CD4-positive, alpha-beta T cell treated with Interleukin-15 for 1 hour (primary cell): ENCODE data around the gene CLCF1.
A peak's percentile ranks its signal among the peaks of the same experiment; 100 is the strongest.
"Not testable (repeated sequence)": the region's sequence is repeated elsewhere in the genome, so short reads cannot be mapped to it uniquely, and the experiment has no call there.

ENCODE experiments used
- DNase-seq: peaks from one replicate; pipeline ENCODE4 v3.0.0-alpha.2; 2020

CLCF1 gene

DNA sequence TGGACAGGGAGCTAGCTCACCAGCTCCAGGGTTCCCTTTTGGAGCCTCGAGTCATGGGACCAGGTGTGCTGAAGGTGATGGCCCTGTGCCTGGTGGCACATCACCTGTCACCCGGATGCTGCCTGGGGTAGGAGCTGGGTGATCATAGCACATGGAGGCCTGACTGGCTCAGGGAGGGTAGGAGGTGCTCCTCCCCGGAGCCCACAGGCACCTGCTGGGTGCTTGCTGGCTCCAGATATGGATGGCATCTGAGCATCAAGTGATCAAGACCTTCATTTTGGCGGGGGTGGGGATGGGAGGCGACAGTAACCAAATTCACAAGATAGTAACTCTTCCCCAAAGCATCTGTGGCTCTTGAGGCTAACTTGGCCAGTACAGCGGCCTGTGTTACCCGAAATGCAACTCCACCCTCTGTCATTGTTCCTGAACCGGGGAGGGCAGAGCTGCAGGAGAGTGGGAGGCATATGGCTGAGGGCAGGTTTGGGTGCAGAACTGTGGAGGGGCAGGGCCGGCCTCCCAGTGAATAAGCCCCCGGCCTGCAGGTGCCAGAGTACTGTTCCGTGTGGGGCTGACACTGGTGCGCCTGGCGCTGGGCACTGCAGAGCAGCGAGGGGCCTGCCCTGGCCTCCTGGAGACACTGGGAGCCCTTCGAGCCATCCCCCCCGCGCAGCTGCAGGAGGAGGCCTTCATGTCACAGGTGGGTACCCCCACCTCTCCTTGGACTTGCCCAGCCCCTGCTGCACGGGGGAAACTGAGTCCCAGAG lies 35.2 kb upstream of the CLCF1 start:
- DNase-seq = no peak

DNA sequence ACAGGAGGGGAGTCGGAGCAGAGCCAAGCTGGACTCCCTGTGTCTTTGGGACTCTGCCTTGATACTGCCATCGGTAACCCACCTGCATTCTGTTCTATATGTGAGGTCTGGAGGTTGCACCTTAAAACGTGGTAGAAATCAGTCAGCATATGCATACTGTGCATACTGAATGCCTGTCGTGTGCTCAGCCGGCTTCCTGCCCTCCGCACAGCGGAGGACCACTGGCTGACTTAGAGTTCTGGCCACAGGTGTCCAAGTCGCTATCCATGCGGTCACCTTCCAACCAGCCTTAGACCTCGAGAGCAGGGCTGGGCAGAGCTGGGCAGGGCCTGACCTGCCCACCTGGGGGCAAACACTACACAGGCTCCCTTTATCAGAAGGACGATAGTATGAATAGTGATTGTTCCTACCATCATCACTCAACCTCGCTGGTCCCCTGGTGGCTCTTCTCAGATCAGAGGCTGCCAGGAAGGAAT lies 34.3 kb upstream of the CLCF1 start:
- no peak for DNase-seq

GRCh38 chr11:67406969-67407687 lies 33.7 kb upstream of the CLCF1 start:
- no peak for DNase-seq

DNA sequence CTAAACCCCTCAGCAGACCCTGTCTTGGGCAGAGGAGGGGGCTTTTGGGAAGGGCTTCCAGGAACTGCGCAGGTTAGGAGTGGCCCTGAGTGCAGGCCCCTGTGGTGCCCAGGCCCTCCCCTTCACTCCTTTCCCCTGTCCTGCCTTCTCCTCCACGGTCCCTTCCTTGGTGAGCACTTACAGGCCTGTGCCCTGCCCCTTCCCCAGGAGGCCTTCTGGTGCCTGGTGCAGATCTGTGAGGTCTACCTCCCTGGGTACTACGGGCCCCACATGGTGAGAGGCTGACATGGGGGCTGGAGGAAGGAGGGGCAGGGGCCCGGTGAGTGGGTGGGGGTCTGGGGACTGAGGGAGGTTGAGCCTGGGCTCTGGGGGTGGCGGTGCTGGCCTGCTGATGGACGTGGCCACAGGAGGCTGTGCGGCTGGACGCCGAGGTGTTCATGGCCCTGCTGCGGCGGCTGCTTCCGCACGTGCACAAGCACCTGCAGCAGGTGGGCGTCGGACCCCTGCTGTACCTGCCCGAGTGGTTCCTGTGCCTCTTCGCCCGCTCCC lies 33.1 kb upstream of the CLCF1 start:
- DNase-seq = no peak

- no peak for DNase-seq
Observed at GRCh38 chr11:67405688-67406339, 32.4 kb upstream of the CLCF1 start.

DNA sequence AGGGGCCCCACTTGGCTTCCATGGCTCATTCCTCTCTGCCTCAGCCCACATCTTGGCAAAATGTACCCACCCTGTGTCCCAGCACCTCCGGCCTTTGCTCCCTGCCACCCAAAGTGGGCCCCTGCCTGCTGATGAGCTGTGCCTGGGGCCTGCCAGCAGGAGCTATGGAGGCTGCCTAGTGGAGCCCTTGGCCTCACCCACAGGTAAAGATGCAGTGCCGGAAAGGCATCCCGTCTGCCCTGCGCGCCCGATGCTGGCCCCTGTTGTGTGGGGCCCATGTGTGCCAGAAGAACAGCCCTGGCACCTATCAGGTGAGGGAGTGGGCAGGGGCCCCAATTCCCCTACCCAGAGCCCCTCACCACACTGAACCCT lies 31.8 kb upstream of the CLCF1 start:
- DNase-seq = no peak

- peak; percentile 50 for DNase-seq
Observed at GRCh38 chr11:67404515-67405195, 31.3 kb upstream of the CLCF1 start.

DNA sequence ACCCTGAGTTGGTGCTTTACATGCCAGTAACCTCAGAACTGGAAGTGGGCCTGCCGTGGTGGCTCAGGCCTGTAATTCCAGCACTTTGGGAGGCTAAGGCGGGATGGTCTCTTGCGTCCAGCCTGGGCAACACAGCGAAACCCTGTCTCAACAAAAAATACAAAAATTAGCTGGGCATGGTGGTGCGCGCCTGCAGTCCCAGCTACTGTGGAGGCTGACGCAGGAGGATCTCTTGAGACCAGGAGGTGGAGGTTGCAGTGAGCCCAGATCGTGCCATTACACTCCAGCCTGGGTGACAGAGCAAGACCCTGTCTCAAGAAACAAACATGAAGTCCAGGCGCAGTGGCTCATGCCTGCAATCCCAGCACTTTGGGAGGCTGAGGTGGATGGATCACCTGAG lies 29.7 kb upstream of the CLCF1 start:
- DNase-seq = not testable (repeated sequence)

- not testable (repeated sequence) for DNase-seq
Observed at GRCh38 chr11:67402192-67402839, 28.9 kb upstream of the CLCF1 start.

DNA sequence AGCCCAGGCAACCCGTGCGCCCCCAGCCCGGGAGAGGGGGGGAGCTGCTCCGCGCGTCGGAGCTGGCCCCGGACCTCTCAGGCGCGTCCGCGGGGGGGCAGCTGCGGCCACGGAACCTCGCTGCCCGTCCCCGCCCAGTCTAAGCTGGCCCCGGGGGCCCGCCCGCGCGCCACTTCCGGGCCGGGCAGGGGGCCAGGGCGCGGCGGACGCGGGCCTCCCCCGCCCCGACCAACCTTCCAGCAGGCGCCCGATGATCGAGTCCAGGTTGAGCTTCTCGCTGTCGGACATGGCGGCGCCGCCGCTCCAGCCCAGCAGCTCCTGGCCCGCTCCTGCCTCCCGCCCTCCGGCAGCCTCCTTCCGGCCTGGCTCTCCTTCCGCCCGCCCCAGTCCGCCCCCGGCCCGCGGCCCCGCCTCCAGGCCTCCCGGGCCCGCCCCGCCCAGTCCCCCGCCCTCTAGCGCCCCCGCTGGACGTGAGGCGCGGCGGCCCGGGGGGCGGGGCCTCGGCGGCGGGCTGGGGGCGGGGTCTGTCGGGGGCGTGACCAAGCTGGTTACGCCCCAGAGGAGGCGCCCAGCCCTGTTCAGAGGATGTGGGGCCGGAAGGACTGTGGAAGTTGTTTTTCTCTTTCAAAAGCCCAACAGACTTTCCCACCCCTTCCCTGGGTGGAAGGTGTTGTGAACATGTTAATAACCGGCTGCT lies 28.2 kb upstream of the CLCF1 start, which contains the start of gene PPP1CA:
TSS of gene PPP1CA (minus strand) at position 364 of the 697 bp plus-strand sequence. CDS start at position 288, 76 bp downstream.
- DNase-seq = peak; percentile 90

DNA sequence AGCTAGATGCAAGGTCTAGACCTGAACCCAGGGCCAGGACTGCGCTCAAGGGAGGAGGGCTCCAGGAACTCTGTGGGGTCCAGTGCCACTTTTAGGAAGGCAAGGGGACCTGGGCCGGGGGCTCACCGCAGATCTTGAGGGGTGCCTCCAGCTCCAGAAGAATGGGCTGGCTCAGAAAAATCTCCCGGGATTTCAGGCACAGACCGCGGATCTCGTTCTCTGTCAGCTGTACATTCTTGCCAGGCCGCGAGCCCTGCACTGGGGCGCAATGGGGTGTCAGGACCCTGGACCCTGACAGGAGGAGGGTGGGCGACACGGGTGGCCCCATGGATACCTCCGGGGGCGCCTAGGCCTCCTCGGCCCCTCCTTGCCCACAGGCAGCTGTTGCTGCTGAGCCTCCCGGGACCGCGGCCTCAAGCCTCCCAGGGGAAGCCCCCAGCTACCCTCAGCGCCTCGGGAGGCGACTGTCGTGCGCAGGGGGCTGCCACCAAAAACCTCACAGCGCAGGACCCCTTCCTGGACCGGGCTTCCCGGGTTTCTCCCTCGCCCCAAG lies 27.6 kb upstream of the CLCF1 start:
- no peak for DNase-seq

DNA sequence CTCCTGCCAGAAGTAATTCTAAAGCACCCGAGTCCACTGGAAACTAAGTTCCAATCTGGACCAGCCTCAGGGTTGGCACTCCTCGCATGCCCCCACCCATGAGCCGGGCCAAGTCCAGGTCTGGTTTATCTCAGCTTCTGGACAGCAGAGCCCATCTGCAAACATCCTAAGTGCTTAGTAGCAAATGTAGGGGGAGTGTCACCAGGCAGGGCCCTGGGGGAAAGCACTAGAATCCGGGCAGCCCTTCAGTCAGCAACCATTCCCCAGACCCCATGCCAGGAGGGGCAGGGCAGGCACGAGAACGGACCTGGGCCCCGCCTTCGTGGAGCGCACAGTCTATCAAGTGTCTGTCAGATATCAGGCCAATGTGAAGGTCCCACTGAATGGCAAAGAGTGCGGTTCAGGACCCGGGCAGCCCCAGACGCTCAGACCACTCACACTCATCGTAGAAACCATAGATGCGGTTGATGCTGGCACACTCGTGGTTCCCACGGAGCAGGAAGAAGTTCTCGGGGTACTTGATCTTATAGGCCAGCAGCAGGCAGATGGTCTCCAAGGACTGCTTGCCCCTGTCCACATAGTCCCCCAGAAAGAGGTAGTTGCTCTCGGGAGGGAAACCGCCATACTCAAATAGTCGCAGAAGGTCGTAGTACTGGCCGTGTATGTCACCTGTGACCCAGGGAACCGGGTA lies 27.0 kb upstream of the CLCF1 start:
- DNase-seq = no peak

- no peak for DNase-seq
Observed at GRCh38 chr11:67398661-67399563, 25.5 kb upstream of the CLCF1 start.

- no peak for DNase-seq
Observed at GRCh38 chr11:67397986-67398660, 24.7 kb upstream of the CLCF1 start.

- DNase-seq = no peak
Observed at GRCh38 chr11:67397536-67397935, 24.1 kb upstream of the CLCF1 start.

DNA sequence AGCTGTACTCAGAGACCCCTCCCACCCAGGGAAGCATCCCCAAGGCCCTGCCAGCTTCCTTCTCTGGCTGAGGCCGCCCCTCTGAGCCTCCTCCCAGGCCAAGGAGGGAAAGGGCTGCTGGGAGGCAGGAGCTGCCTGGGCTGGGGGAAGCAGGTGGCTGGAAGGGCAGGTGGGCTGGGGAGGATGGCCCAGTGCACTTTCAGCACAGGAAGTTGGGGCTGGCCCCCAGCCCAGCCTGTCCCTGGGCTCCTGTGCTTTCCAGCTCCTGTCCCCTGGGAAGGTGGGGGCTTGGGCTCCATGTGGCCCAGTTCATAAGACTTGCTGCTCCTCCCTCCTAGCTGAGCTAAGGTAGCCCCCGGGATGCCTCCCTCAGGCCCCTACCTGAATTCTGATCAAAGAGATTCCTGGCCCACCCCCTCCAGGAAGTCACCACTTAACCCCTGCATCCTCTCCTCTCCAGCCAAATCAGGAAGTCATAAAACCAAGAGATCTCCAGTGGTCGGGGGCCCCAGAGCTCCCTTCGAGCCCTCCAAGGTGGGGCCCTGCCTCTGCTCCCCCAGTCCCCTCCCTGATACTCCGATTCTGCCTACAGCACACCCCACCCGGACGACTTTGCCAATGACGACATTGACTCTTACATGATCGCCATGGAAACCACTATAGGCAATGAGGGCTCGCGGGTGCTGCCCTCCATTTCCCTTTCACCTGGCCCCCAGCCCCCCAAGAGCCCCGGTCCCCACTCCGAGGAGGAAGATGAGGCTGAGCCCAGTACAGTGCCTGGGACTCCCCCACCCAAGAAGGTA lies 23.4 kb upstream of the CLCF1 start:
- no peak for DNase-seq

GRCh38 chr11:67396259-67396581 lies 22.8 kb upstream of the CLCF1 start:
- DNase-seq = no peak

GRCh38 chr11:67395555-67396258 lies 22.3 kb upstream of the CLCF1 start:
- no peak for DNase-seq
